KMS-11 (cell line): ENCODE results near the gene CDC45.

Source experiments
- H2AFZ ChIP-seq: fragments of 200-600 bp; sonication (generic); 2 replicates; pipeline ENCODE4 v1.6.1; 2016; ENCODE audit warnings: antibody characterized with exemption, mixed run types, low read depth
- H3K27ac ChIP-seq: fragments of 200-600 bp; sonication (generic); 2 replicates; pipeline ENCODE4 v1.6.1; 2016; ENCODE audit warnings: mild to moderate bottlenecking, mixed run types
- H3K27me3 ChIP-seq: fragments of 200-600 bp; sonication (generic); 2 replicates; pipeline ENCODE4 v1.6.1; 2017; ENCODE audit warnings: mild to moderate bottlenecking, low read depth, mixed run types, moderate library complexity; ENCODE audit not compliant: insufficient read depth
- H3K36me3 ChIP-seq: fragments of 200-600 bp; sonication (generic); 2 replicates; pipeline ENCODE4 v1.6.1; 2017; ENCODE audit warnings: mild to moderate bottlenecking, mixed run types; ENCODE audit not compliant: insufficient read depth
- H3K4me1 ChIP-seq: fragments of 200-600 bp; sonication (generic); 2 replicates; pipeline ENCODE4 v1.6.1; 2016; ENCODE audit warnings: mild to moderate bottlenecking, low read depth, mixed run types; ENCODE audit not compliant: poor library complexity, severe bottlenecking
- H3K4me2 ChIP-seq: fragments of 200-600 bp; sonication (generic); 2 replicates; pipeline ENCODE4 v1.7.0; 2016; ENCODE audit warnings: mild to moderate bottlenecking, mixed run types
- H3K4me3 ChIP-seq: fragments of 200-600 bp; sonication (generic); IDR thresholded peaks from 2 replicates; pipeline ENCODE4 v1.6.1; 2017; ENCODE audit warnings: low read depth, low read length, mixed read lengths; ENCODE audit not compliant: insufficient read depth
- H3K79me2 ChIP-seq: fragments of 200-600 bp; sonication (generic); 2 replicates; pipeline ENCODE4 v1.6.1; 2016; ENCODE audit warnings: low read depth, mixed run types; ENCODE audit not compliant: insufficient read depth
- H3K9ac ChIP-seq: fragments of 200-600 bp; sonication (generic); 2 replicates; pipeline ENCODE4 v1.6.1; 2016; ENCODE audit warnings: mild to moderate bottlenecking, mixed run types
- H4K20me1 ChIP-seq: fragments of 200-600 bp; sonication (generic); 2 replicates; pipeline ENCODE4 v1.6.1; 2016; ENCODE audit warnings: mild to moderate bottlenecking, mixed run types; ENCODE audit not compliant: insufficient read depth
- TF ChIP-seq, protein P1 (sequence below): fragments of 200-600 bp; sonication (generic); conservative IDR thresholded peaks from 2 replicates; pipeline ENCODE4 v1.6.1; 2017; ENCODE audit warnings: low read depth, mild to moderate bottlenecking, antibody characterized with exemption, low read length, moderate library complexity, mixed read lengths

The CDC45 gene

DNA sequence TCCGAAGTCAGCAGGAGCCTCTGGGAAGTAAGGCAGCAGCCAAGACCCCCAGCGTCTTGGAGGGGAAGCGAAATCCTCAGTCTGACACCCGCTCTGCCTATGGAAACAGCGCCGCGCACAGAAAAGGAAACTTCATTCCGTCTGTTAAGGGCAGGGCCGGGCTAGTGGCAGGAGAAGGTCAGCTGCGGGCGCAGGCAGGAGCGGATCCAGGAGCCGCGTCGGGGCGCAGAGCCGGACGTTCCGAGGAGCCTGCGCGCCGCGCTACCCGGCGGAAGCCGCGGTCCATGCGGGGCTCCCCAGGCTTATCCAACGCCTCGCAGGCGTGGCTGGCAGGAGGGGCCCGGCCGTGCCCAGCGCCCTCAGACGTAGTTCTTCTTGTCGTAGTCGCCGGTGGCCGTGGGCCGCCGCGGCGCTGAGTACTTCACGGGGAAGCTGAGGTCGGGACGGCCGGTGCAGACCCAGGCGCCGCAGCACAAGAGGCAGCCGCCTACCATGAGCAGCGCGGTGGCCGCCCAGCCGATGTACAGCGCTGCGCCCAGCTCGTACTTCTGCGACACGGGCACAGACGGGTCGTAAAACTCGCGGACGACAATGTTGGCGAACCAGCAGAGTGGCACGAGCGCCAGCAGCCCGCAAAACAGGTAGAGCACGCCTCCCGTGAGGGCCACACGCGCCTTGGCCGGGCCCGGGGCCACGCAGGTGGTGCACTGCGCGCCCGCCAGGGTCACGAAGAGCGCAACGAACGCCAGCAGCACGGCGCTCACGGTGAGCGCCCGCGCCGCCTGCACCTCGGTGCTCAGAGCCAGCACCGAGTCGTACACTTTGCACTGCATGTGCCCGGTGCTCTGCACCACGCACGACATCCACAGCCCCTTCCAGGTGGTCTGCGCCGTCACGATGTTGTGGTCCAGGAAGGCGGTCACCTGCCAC lies 43.8 kb downstream of the CDC45 start:
- Histone ChIP-seq H3K4me2 (no peak overlapping the region), H3K36me3 (no peaks in the 10 kb centered on the region), H3K4me3 (no peak overlapping the region), H3K4me1 (no peaks in the 10 kb centered on the region), H3K27ac (no peak overlapping the region), H3K79me2 (no peaks in the 10 kb centered on the region), H3K27me3 (no peaks in the 10 kb centered on the region), H2AFZ (no peak overlapping the region), H3K9ac (no peak overlapping the region), H4K20me1 (no peaks in the 10 kb centered on the region)
- TF ChIP-seq, protein P1, sequence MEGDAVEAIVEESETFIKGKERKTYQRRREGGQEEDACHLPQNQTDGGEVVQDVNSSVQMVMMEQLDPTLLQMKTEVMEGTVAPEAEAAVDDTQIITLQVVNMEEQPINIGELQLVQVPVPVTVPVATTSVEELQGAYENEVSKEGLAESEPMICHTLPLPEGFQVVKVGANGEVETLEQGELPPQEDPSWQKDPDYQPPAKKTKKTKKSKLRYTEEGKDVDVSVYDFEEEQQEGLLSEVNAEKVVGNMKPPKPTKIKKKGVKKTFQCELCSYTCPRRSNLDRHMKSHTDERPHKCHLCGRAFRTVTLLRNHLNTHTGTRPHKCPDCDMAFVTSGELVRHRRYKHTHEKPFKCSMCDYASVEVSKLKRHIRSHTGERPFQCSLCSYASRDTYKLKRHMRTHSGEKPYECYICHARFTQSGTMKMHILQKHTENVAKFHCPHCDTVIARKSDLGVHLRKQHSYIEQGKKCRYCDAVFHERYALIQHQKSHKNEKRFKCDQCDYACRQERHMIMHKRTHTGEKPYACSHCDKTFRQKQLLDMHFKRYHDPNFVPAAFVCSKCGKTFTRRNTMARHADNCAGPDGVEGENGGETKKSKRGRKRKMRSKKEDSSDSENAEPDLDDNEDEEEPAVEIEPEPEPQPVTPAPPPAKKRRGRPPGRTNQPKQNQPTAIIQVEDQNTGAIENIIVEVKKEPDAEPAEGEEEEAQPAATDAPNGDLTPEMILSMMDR = no peak

DNA sequence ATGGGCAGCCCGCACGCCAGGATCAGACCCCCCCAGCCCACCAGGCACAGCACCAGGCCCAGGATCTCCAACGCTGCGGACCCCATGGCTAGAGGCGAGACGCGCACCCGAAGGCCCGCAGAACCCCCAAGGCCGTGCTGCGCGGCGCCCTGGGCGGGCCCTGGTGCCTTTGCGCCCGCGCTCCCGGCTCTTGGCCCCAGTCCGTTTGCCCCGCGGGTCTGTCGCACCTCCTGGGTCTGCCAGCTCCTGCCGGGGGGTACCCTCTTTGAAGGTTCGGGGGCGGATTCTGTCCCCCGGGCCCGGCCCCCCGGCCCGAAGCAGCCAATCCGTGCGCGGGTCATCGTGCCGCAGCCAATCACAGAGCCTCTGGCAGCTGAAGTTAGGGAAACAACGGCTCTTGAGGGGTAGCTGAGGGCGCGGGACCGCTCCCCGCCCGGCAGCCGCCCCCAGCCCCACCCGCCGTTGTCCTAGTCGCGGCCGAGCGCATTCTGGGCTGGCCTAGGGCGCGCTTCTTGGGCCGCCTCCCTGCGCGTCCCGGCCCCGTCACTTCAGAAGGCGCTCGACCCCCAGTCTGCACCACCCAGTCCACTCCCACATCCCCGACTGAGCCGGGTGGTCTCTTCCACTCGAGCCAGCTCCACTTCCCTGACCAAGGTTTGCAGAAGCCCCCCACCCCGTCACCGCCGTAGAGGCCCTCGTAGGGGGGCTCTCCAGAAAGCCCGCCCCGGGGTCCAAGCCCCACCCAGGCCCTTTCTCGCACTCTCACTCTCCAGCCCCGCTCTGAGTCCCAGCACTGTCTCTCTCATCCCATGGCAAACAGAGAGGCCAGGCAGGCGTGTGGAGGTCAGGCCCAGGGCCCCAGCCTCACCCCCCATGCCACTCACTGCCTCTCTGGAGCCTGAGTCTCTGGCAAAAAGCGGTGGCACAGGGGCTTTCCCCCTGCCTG lies 44.7 kb downstream of the CDC45 start, which contains the start of gene CLDN5:
CLDN5 (minus strand) TSS at position 241 of the 946 bp plus-strand sequence; CDS start at position 86, 155 bp downstream.
- Histone ChIP-seq H3K27me3 (no peaks in the 10 kb centered on the region), H3K27ac (no peak within 1 kb of the TSS), H3K4me3 (no peak within 1 kb of the TSS), H3K4me2 (no peak within 1 kb of the TSS), H3K4me1 (no peaks in the 10 kb centered on the region), H3K79me2 (no peaks in the 10 kb centered on the region), H3K9ac (no peak within 1 kb of the TSS), H3K36me3 (no peaks in the 10 kb centered on the region), H2AFZ (no peak within 1 kb of the TSS), H4K20me1 (no peaks in the 10 kb centered on the region)
- TF ChIP-seq, protein P1 = no peak

DNA sequence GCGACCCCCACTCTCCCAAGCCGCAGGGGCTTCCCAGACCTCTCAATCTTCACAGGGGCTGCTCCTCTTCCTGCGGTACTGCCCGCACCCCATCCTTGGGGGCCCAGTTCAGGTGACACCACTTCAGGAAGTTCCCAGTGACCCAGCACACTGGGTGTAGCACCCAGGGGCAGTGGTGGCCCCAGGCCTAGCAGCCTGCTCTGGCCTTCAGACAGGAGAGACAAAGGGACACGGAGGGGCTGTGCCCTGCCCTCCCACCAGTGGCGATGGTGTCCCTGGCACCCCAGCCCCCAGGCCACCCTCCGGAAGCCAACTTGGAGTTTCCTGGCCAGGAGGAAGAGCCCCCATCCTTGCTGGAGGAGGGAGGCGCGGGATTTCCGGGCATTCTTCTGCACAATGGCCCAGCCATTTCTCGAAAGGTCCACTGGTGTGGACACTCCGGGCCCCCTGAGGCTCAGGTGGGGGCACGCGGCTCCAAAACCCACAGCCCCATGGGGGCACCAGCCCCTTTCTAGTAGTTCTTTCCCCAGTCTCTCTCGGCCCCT lies 45.5 kb downstream of the CDC45 start:
- no peaks in the 10 kb centered on the region for H3K36me3 ChIP-seq
- H3K79me2 ChIP-seq = no peaks in the 10 kb centered on the region
- H3K27ac ChIP-seq = no peak overlapping the region
- H3K4me3 ChIP-seq = no peak overlapping the region
- no peaks in the 10 kb centered on the region for H3K27me3 ChIP-seq
- TF ChIP-seq, protein P1 = no peak
- no peak overlapping the region for H2AFZ ChIP-seq
- H4K20me1 ChIP-seq = no peaks in the 10 kb centered on the region
- no peak overlapping the region for H3K4me2 ChIP-seq
- H3K9ac ChIP-seq = no peak overlapping the region
- no peaks in the 10 kb centered on the region for H3K4me1 ChIP-seq

DNA sequence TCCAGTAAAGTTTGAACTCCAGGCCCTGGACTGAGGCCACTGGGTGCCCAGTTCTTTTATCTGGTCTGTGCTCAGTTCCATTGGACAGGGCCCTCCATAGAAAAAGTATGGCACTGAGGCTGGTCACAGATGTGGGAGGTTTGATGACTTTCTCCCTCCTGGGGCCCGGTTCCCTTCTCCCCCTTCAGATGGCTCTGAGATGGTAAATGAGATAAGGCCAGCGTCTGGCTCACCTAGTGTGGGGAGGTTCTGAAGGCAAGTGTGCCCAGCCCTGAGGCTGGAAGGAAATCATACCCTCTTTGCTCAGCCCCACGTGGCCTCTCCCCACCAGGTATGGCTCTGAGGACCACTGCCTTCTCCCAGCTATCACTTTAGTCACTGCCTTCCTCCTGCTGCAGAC lies 45.9 kb downstream of the CDC45 start:
- no peaks in the 10 kb centered on the region for H3K79me2 ChIP-seq
- H3K4me1 ChIP-seq = no peaks in the 10 kb centered on the region
- no peak overlapping the region for H3K9ac ChIP-seq
- no peak overlapping the region for H3K27ac ChIP-seq
- no peak overlapping the region for H2AFZ ChIP-seq
- TF ChIP-seq, protein P1 = no peak
- no peak overlapping the region for H3K4me3 ChIP-seq
- H3K4me2 ChIP-seq = no peak overlapping the region
- H3K27me3 ChIP-seq = no peaks in the 10 kb centered on the region
- H4K20me1 ChIP-seq = no peaks in the 10 kb centered on the region
- H3K36me3 ChIP-seq = no peaks in the 10 kb centered on the region
